Measurements from ENCODE around the gene ZFP57. TPM values are rescaled to one million over a fixed set of nuclear protein-coding genes. Genes with fewer than 3 reads are reported as not detected.

ZFP57 gene
- total and polyA plus RNA-seq, 4 donors = 0.01 to 2.4 (median 1.1) TPM

- Histone ChIP-seq H3K4me3 (no peak overlapping the region), H3K27me3 (ENCODE audit: control insufficient read depth in 3 of 3, insufficient read depth in 3 of 3, low read length in 2 of 3) (peaks cover 0 to 3% (median 0%) of the 10 kb centered on the region in 3 donors), H3K36me3 (ENCODE audit: control insufficient read depth in 4 of 4, insufficient read depth in 4 of 4, low read length in 4 of 4) (no peaks in the 10 kb centered on the region)
These were observed 13.8 kb downstream of the ZFP57 start for GRCh38 chr6:29667158-29667557.

GRCh38 chr6:29666826-29667130 is 14.2 kb downstream of the ZFP57 start:
- H3K4me1 ChIP-seq (ENCODE audit: control insufficient read depth in 5 of 5, insufficient read depth in 5 of 5, low read length in 5 of 5) = peaks cover 0 to 2% (median 0%) of the 10 kb centered on the region in 5 donors
- 83 to 93% methylated on average over 1 of the region's 1 CpG for WGBS, 2 donors
- no peak for DNase-seq
- H3K9ac ChIP-seq (ENCODE audit: insufficient read depth in 1 of 2, low read length in 2 of 2) = no peak overlapping the region
- no peak for ATAC-seq (ENCODE audit: insufficient read depth, low FRiP score)
- H3K36me3 ChIP-seq (ENCODE audit: control insufficient read depth in 4 of 4, insufficient read depth in 4 of 4, low read length in 4 of 4) = no peaks in the 10 kb centered on the region
- peaks cover 0 to 3% (median 0%) of the 10 kb centered on the region in 3 donors for H3K27me3 ChIP-seq (ENCODE audit: control insufficient read depth in 3 of 3, insufficient read depth in 3 of 3, low read length in 2 of 3)
- no peaks in the 10 kb centered on the region for H3K9me3 ChIP-seq (ENCODE audit: control insufficient read depth in 4 of 4, insufficient read depth in 3 of 4, low read length in 3 of 4)
- H3K4me3 ChIP-seq = no peak overlapping the region
- TF ChIP-seq CTCF (IDR thresholded peaks at IDR 0.05; ENCODE audit: control extremely low read depth, extremely low read depth) = no peak
- H3K27ac ChIP-seq (ENCODE audit: low read depth in 1 of 2, low read length in 1 of 2) = no peak overlapping the region

More at GRCh38 chr6:29667158-29667557, 13.8 kb downstream of the ZFP57 start:
- no peak for TF ChIP-seq CTCF (IDR thresholded peaks at IDR 0.05; ENCODE audit: control extremely low read depth, extremely low read depth)
- WGBS, 2 donors = 49 to 54% methylated on average over 5 of the region's 5 CpGs
- H3K4me1 ChIP-seq (ENCODE audit: control insufficient read depth in 5 of 5, insufficient read depth in 5 of 5, low read length in 5 of 5) = peaks cover 0 to 2% (median 0%) of the 10 kb centered on the region in 5 donors
- no peak for ATAC-seq (ENCODE audit: insufficient read depth, low FRiP score)
- H3K27ac ChIP-seq (ENCODE audit: low read depth in 1 of 2, low read length in 1 of 2) = no peak overlapping the region
- H3K9me3 ChIP-seq (ENCODE audit: control insufficient read depth in 4 of 4, insufficient read depth in 3 of 4, low read length in 3 of 4) = no peaks in the 10 kb centered on the region
- DNase-seq = no peak
- H3K9ac ChIP-seq (ENCODE audit: insufficient read depth in 1 of 2, low read length in 2 of 2) = no peak overlapping the region

- no peak overlapping the region for H3K27ac ChIP-seq (ENCODE audit: low read depth in 1 of 2, low read length in 1 of 2)
- no peak for TF ChIP-seq CTCF (IDR thresholded peaks at IDR 0.05; ENCODE audit: control extremely low read depth, extremely low read depth)
- H3K36me3 ChIP-seq (ENCODE audit: control insufficient read depth in 4 of 4, insufficient read depth in 4 of 4, low read length in 4 of 4) = no peaks in the 10 kb centered on the region
- 78 to 86% methylated on average over 8 of the region's 8 CpGs for WGBS, 2 donors
- no peak for ATAC-seq (ENCODE audit: insufficient read depth, low FRiP score)
- no peak for DNase-seq
- H3K9me3 ChIP-seq (ENCODE audit: control insufficient read depth in 4 of 4, insufficient read depth in 3 of 4, low read length in 3 of 4) = no peaks in the 10 kb centered on the region
- H3K4me3 ChIP-seq = no peak overlapping the region
- no peak overlapping the region for H3K9ac ChIP-seq (ENCODE audit: insufficient read depth in 1 of 2, low read length in 2 of 2)
- H3K4me1 ChIP-seq (ENCODE audit: control insufficient read depth in 5 of 5, insufficient read depth in 5 of 5, low read length in 5 of 5) = peaks cover 0 to 2% (median 0%) of the 10 kb centered on the region in 5 donors
- H3K27me3 ChIP-seq (ENCODE audit: control insufficient read depth in 3 of 3, insufficient read depth in 3 of 3, low read length in 2 of 3) = peaks cover 0 to 3% (median 0%) of the 10 kb centered on the region in 3 donors
These were observed 14.8 kb downstream of the ZFP57 start for GRCh38 chr6:29665942-29666825.

Measured in lung (tissue), 12 donors.